Endometrial microvascular endothelial cells (primary cell): ENCODE results near the gene FSTL4. TPM values are rescaled to one million over a fixed set of nuclear protein-coding genes. Genes with fewer than 3 reads are reported as not detected.

Experiments
- in situ Hi-C: cut with HindIII; loops from 2 replicates; pipeline ENCODE4 v1.10.0; 2017; ENCODE audit warnings: low sequenced_read_pairs, low pct_unique_long_range_greater_than_20kb; ENCODE audit errors: inconsistent ontology term
- total RNA-seq: library from RNA; depleted of rRNA; stranded (reverse); fragments of >200 nt; gene quantifications from one replicate; pipeline ENCODE4 v1.2.3, GENCODE V29; 2015; ENCODE audit errors: inconsistent ontology term

The FSTL4 gene
- total RNA-seq, 1 donor from 2014 or later, result not detected

DNA sequence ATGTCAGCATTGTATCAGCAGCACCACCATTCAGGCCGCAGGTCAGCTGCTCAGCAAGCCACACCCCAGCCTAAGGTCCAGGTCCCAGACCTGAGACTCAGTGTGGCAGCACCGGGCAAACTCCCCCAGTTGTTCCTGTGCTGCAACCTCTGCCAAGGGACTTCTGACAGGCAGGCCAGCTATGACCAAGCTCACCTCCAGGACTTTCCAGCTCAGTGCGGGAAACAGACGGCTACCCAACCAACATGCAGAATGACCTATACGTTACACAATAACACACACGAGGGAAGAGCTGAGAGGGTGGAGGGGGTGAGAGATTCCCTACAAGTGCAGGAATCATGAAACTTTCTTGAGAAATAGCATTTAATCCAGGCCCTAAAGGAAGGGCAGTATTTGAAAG, 143.7 kb downstream of the FSTL4 start:
- in situ Hi-C loops, result no loop called here

DNA sequence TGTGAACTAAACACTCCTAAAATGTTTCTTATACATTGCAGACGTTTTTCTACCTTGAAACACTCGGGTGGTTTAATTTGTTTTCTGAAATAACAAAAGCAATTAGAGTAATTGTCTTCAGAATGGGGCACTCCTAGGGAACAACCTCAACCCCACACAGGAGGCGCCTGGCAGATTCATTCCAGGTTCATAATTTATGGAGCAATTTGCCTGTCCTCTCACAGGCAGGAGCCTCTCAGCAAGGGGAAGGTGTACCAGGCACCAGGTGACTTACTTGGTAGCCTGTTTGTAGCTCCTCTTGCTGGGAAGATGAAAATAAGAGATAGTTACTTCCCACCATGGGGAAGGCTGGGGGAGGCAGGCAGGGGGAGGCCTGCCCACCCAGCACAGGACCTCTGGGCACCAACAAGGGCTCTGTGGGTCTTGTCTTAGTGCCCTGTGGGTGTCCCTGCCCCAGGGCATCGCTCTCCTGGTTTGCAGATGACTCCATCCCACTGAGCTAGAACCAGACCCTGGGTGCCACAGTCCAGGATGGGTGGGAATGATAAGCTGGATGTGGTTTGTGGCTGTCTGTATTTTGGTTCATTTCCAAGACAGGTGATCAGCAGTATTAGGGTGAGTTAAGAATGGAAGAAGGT, 144.4 kb downstream of the FSTL4 start:
- in situ Hi-C loops, result no loop called here

DNA sequence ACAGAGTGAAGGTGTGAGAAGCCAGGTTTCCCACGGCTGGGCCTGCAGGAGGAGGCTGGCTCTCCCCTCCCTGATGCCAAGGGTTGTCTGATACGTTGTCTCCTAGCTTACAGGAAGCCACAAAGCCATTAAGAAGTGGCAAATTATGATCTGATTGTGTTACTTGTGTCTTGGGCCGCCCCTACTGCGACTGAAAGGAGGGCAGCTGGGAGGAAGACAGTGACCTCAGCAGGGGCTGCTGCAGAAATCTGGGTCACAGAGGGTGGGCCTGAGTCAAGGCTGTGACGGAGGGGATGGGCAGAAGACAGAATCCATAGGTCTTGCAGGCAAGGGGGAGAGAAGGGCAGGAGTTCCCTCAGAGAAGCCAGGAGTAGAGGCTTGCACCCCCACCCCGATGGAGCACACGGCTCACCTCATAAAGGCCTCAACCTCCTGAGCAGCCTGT, 145.0 kb downstream of the FSTL4 start:
- in situ Hi-C loops, result no loop called here

DNA sequence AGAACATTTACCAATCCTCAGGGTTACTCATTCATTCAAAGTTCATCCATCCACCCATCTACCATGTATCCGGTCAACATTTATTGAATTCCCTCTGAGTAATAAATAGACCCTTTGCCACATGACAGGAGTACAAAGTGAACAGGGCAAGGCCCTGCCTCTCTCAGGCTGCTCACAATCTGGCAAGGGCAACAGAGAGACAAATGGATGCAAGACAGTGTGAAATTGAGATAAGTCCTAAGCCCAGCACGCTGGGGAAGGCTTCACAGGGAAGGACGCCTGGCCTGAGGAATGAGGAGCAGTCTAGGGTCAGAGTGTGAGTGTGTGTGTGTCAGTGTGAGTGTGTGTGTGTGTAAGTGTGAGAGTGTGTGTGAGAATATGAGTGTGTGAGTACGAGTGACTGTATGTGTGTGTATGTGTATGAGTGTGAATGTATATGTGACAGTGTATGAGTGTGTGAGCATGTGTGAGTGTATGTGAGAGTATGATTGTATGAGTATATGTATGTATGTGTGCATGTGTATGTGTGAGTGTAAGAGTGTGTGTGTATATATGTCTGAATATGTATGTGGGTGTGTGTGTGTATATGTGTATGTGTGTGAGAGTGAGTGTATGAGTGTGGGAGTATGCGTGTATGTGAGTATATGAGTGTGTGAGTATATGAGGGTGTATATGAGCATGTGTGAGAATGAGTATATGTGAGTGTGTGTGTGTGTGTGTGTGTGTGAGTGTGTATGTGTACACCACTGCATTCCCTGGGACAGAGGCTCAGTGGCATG, 145.6 kb downstream of the FSTL4 start:
- in situ Hi-C loops, result no loop called here

DNA sequence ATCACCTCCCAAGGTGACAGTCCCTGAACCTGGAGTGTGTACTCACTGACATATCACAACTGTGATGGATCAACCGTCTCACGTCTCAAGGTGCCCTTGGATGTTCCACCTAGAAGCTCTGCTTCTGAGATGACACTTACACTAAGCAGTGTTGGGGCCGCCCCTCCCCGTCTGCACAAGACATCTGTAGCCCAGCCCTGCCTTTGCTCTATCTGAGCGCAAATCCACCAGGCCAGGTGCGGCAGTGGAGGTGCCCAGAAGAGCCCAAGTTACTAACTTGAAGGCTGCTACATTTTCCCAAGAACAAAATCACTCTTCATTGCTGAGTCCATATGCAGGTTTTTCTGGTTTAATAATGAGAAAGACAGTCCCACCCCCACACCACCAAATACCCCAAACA, 148.3 kb downstream of the FSTL4 start:
- in situ Hi-C loops, result no loop called here

DNA sequence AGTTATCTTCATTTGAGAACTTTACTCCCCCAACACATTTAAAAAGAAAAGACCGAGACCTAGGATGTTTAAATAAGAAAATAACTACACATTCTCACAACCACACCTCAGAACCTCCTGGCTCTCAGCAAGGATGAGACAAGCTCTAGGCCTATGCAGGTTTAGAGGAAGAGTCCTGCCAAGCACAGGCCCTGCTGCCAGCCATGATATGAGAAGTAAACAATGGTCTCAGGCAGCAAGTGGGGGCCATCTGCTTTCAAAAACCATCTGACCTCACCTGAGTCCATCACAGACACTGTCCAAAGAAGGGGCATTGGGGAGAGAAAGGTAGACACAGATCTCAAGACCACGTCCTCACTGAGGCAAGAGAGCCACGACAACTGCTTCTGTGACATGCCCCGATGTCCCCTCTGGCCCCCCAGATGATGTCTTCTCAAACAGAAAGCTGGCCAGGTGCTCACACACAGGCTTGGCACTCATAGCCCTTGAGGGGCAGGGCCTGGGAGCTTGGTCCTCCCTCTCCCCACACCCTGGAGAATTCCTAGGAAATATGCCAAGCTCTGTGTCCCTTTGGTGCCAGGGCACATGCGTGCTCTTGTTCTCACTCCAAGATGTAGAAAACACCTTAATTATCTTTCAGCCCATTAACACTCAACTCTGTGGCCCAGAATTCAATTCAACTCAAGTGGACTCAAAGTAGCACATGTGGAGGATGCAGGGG, 150.4 kb downstream of the FSTL4 start:
- in situ Hi-C loops, result no loop called here

DNA sequence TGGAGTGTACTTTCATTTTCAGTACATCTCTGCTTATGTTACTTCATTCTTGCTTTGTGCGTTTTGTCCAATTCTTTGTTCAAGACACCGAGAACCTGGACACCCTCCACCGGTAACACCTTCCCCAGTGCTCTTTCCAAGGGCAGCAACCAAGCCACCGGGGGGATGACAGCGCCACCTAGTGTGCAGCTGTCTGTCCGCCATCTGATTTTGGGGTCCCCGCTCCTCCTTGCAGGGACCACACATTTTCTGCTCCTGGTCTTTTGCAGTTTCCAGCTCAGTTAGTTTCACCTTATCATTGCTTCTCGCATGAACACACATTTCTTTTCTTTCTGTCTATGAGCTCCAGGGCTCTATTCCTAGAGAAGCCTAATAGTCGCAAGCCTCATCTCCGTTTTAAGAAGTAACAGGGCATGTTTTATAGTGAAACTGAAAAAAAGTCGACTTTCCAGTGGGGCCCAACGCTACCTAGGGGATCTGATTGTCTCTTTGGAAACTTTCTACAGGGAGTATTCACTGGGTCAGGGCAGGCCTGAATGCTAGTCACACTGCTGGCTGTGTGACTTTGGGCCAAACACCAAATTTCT, 152.1 kb downstream of the FSTL4 start:
- in situ Hi-C loops, result no loop called here

DNA sequence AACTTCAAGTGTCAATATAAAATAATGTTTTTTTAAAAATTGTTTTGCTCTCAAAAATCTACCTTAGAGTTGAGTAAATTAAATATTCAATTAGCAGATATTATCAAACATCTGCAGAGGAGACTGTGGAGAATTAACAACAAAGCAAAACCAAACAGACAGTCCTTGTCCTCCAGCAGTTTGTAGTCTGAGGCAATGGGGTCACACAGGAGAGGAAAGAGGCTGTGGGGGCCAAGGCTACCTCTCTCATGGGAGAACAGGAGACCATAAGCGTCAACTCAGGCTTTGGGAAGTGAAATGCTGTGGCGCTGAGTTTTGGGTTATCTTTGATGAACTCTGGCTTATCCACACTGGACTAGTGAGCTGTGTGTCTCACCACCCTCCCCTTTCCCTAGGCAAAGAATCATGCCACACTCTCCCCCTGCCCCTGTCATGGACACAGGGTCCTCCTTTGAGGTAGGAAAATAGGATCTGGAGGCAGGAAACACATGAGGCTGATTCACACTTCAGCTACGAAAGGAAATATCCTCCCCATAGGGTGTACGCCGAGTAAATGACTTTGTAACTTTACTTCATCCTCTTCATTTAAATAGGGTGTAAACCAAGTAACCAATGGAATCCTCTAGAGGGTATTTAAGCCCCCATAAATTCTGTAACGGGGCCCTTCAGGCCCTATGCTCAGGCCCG, 152.7 kb downstream of the FSTL4 start:
- in situ Hi-C loops, result no loop called here

DNA sequence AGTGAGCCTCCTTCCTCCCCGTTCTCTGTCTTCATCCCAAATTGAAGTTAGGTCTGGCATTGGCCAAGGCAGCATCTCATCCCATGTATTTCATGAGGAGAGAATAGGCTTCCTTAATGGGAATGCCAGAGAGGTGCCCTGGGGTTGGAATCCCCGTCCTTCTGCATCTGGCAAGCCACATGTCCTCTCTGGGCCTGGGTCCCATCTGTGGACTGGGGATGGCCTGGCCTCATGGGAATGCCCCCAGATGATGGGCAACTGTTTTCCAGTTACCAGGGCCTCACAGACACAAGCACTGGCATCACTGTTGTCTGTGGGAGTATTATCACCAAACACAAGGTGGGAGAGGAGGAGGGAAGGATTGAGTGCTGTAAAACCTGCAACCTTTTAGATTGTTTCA, 153.9 kb downstream of the FSTL4 start:
- in situ Hi-C loops, result no loop called here

DNA sequence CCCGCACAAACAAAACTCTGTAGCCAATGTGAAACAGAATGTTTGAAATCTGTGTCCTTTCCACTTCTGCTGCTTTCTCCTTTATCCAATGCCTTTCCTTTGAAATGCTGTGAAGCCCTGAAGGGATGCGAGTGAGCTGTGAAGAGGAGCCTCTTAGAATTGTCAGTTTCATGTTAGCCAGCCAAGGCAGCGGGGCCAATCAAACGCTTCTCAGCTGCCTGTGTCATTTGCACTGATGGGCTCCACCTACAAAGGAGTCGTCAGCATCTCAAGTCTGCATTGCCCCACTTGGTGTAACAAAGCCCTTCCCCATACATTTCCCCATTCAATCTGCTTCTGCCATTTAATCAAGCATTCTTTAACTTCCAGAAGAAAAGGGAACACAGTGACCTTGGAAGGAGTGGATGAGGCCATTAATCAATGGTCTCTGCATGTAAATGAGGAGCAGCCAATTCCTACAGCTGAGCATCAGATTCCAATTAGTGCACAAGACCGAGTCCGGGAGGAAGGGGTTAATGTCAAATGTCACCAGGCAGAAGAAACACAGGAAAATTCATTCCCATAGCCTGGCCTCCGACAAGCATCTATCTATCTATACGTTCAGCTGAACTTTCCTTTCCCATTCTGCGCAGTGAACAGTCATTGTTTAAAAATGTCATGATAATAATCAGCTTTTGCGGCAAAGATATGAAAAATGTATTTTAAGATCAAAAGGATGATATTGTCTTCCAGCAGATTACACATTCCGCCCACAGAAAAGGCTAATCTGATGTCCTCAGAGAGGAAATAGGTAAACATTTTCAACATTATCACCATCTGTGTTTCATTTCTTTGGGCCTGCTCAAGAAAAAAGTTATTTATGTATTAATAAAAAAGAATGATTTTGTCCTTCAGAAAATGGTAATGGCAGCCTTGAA, 154.6 kb downstream of the FSTL4 start:
- in situ Hi-C loops, result no loop called here

DNA sequence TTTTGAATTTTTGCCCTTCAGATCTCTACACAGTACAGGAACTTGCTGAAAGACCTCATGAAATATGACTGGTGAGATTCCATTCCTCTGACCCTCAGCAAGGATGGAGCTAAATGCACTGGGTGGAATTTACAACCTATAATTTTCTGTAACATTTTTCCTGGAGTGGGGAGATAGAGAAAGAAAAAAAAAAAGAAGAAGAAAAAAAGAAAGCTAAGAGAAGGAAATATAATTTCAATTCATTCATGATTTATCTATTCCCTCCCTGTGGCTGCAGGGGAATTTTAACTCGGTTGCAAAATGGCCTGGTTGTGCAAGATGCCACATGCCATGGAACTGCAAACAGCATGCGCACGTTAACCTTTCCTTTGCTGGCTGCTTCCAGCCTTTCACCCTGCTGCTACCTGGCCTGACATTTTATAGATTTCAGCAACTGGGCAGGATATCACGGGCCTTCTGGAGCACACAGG, 155.4 kb downstream of the FSTL4 start:
- in situ Hi-C loops, result no loop called here

DNA sequence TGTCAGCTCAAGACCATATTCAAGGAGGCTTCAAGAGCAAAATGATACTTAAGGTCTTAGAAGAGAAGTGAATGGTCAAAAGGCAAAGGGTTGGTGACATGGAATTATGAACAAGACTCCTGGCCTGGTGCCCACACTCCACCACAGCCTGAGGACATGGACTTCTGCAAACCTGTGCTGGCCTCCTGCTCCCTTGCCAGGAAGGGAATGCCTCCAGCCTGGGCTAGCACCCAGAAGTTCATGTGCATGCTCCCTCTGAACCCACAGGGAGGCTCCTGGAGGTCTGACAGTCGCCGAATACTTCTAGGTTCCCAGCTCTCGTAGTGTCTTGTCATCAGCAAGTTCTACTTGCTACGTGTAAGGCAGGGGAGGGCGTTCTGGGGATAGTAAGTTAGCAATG, 156.7 kb downstream of the FSTL4 start:
- in situ Hi-C loops, result no loop called here

DNA sequence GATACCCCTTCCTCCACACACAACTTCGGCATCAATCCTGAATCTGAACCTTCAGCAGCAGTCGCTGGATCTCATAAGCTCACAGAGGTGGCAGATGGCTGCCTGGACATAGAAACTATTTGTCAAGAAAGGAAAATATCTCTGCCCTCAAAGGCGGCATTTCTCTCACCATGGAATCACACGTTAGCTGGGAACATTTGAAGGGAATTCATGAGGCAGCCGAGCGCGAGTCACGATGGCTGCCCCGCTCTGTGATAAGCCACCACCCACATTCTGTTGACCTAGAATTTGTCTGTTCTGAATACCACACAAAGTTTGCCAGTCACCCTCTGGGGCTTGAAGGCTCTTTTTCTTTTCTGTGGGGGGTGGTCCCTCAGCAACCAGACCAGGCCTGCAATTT, 157.9 kb downstream of the FSTL4 start:
- in situ Hi-C loops, result no loop called here

DNA sequence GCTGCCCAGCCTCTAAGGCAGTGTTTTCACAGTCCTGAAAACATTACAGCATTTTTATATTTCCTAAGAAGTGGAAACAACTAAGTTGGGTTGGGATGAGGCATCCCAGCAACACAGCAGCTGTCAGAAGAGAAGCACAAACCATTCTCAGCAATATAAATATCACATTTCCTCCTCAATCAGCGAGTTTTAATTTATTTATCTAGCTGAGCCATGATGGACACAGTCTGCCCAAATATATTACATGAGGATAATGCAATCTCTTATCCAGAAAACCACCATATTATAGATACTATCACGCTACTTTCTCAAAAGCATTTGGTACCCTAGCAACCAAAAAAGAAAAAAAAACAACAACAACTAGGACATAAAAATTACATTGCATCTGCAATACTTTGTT, 158.5 kb downstream of the FSTL4 start:
- in situ Hi-C loops, result no loop called here

DNA sequence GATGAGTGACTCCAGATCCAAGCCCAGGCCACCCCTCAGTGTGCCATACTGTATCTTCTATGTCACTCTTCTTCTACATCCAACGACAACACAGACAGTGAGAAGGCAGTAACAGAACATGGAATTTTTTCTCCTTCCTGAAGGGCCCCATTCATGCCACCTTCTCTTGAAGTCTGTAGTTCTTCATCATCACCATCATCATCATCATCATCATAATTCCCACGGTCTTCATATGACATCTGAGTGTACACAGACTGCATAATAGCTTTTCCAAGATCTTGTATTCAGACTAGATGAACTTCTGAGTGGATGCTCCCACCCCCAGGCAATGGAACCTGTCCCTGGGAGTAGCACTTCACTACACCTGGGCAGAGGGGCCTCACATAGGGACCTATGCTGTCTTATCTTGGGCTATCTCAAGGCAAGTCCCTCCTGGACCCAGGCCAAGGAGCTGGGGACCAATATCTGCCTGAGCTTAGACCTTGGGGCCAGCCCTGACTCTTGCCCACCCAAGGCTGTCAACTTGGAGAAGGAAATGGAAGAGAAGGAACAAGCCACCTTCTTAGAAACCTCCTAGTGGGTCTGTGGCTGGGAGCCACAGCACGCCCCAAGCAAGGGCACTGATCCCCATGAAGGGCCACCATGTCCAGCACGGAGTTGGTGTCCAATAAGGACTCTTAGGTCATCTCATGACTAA, 159.1 kb downstream of the FSTL4 start:
- in situ Hi-C loops, result no loop called here

DNA sequence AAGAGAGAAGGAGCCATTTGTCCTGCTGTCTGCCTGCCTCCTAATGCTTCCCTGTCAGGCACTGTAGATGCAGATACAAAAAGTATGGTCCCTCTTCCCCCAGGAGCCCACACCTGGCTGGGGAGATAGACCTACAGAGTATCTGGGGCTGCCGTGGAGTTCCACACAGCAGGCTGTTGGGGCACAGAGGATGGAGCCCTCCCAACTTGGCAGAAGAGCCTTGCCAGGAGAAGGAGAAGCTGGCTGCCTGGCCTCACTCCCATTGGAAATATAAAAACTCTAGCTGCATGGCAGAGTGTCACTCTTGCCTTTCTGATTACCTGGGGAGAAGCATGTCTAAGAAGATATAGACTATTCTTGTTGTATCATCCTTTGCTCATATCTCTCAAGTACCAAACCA, 160.4 kb downstream of the FSTL4 start:
- in situ Hi-C loops, result no loop called here

DNA sequence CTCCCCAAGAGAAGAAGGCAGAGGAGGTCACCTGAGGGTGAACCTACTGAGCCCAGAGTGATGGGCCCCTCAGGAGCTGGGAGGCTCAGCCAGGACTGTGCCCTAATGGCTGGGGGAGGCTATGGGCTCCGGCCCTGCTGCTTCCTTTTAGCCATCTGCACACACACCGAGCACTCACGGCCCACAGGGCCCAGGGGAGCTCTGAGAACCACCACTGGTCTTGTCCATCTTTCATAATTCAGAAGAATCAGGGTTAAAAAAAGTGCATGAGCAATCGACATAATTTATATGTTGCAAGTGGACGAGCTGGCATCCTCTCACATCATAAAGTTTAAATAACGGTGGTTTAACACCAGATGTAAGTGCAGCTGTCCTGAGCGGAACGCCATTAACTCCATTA, 162.1 kb downstream of the FSTL4 start:
- in situ Hi-C loops, result no loop called here
